Activated B cell treated with CpG ODN at 0.5 μM for 24 hours (primary cell): ENCODE data around the gene CETN3. TPM values are rescaled to one million over a fixed set of nuclear protein-coding genes. Genes with fewer than 3 reads are reported as not detected.

Experiments
- ATAC-seq: fragments of 200-7000 bp; cut with Tn5 transposase; one replicate; pipeline ENCODE4 v1.10.0; 2021; ENCODE audit warnings: low read depth, mild to moderate bottlenecking, moderate library complexity
- CTCF ChIA-PET: fragments of 350-600 bp; sonication (Branson Sonifier 250); formaldehyde crosslinking; loops from one replicate; lab custom pipeline; 2021; ENCODE audit warnings: antibody characterized with exemption; lab: Charles Lee
- POLR2A ChIA-PET: fragments of 350-600 bp; sonication (Branson Sonifier 250); formaldehyde crosslinking; loops from one replicate; lab custom pipeline; 2021; ENCODE audit warnings: antibody characterized with exemption; lab: Charles Lee
- DNase-seq: peaks from one replicate; pipeline ENCODE4 v3.0.0; 2022
- H3K27ac Mint-ChIP-seq: one replicate; pipeline ENCODE4 v1.8.0; 2020; ENCODE audit warnings: mixed read lengths
- H3K27me3 Mint-ChIP-seq: one replicate; pipeline ENCODE4 v1.8.0; 2021; ENCODE audit warnings: mixed read lengths
- H3K36me3 Mint-ChIP-seq: one replicate; pipeline ENCODE4 v1.8.0; 2021; ENCODE audit warnings: low read depth, mixed read lengths
- H3K4me1 Mint-ChIP-seq: one replicate; pipeline ENCODE4 v1.8.0; 2021; ENCODE audit warnings: mixed read lengths
- H3K4me3 Mint-ChIP-seq: one replicate; pipeline ENCODE4 v1.8.0; 2020; ENCODE audit warnings: mild to moderate bottlenecking, mixed read lengths
- H3K9me3 Mint-ChIP-seq: one replicate; pipeline ENCODE4 v1.8.0; 2020; ENCODE audit warnings: mixed read lengths
- CTCF ChIP-seq: fragments of 200-600 bp; IDR thresholded peaks from one replicate; pipeline ENCODE4 v1.8.0; 2022; ENCODE audit warnings: antibody characterized with exemption, mild to moderate bottlenecking
- intact Hi-C: fragments of 100-400 bp; cut with micrococcal nuclease; formaldehyde crosslinking; loops from one replicate; pipeline ENCODE4 v1.15.1; 2024
- total RNA-seq: library from RNA; stranded (reverse); gene quantifications from 2 replicates; pipeline ENCODE4 v1.2.3, GENCODE V29; 2022

Gene CETN3
- total RNA-seq, 1 donor from 2014 or later: 20.3 TPM

- H3K36me3 Mint-ChIP-seq: no peaks in the 10 kb centered on the region
- DNase-seq (no peak), ATAC-seq (no peak)
- TF ChIP-seq CTCF: no peak
- no peak overlapping the region for H3K4me3 Mint-ChIP-seq
- H3K27me3 Mint-ChIP-seq: peaks cover 12% of the 10 kb centered on the region
- CTCF ChIA-PET: no interaction called here
- no peak overlapping the region for H3K27ac Mint-ChIP-seq
- POLR2A ChIA-PET: no interaction called here
- intact Hi-C loops: loop anchor here (10.0 kb wide), 1 partner anchor 1690 kb away; no protein-coding TSS in a partner anchor
- H3K4me1 Mint-ChIP-seq: no peaks in the 10 kb centered on the region
- peaks cover 2% of the 10 kb centered on the region for H3K9me3 Mint-ChIP-seq
Observed at GRCh38 chr5:90384389-90384788, 25.2 kb downstream of the CETN3 start.

- H3K36me3 Mint-ChIP-seq: no peaks in the 10 kb centered on the region
- intact Hi-C loops: loop anchor here (10.0 kb wide), 1 partner anchor 1689 kb away; no protein-coding TSS in a partner anchor
- H3K4me3 Mint-ChIP-seq: no peak overlapping the region
- peaks cover 12% of the 10 kb centered on the region for H3K27me3 Mint-ChIP-seq
- CTCF ChIA-PET: interaction anchor here (1.6 kb wide), 1 partner anchor 16 kb away, joined by 4 read pairs; no protein-coding TSS in a partner anchor
- no peak for TF ChIP-seq CTCF
- ATAC-seq (no peak), DNase-seq (no peak)
- POLR2A ChIA-PET: no interaction called here
- no peak overlapping the region for H3K27ac Mint-ChIP-seq
- H3K4me1 Mint-ChIP-seq: no peaks in the 10 kb centered on the region
- peaks cover 2% of the 10 kb centered on the region for H3K9me3 Mint-ChIP-seq
Observed at GRCh38 chr5:90383903-90384302, 25.7 kb downstream of the CETN3 start.

GRCh38 chr5:90381213-90381929 lies 28.2 kb downstream of the CETN3 start:
- CTCF ChIA-PET: interaction anchor here (0.7 to 0.8 kb wide), 2 partner anchors 9 to 829 kb away, joined by 3 read pairs; no protein-coding TSS in a partner anchor
- no peak for TF ChIP-seq CTCF
- DNase-seq (no peak), ATAC-seq (no peak)
- intact Hi-C loops: loop anchor here (10.0 kb wide), 1 partner anchor 1687 kb away; no protein-coding TSS in a partner anchor
- Mint-ChIP-seq H3K4me1 (no peaks in the 10 kb centered on the region), H3K9me3 (peaks cover 2% of the 10 kb centered on the region), H3K4me3 (no peak overlapping the region), H3K27me3 (peaks cover 14% of the 10 kb centered on the region), H3K27ac (no peak overlapping the region), H3K36me3 (no peaks in the 10 kb centered on the region)
- POLR2A ChIA-PET: no interaction called here

- CTCF ChIA-PET: no interaction called here
Observed at GRCh38 chr5:90379652-90380051, 29.9 kb downstream of the CETN3 start.

More at GRCh38 chr5:90379652-90380051, 29.9 kb downstream of the CETN3 start:
- Mint-ChIP-seq H3K36me3 (no peaks in the 10 kb centered on the region), H3K4me3 (no peak overlapping the region), H3K27me3 (peaks cover 15% of the 10 kb centered on the region), H3K27ac (no peak overlapping the region), H3K9me3 (peaks cover 7% of the 10 kb centered on the region), H3K4me1 (no peaks in the 10 kb centered on the region)
- DNase-seq (no peak), ATAC-seq (no peak)
- intact Hi-C loops: loop anchor here (10.0 kb wide), 1 partner anchor 1685 kb away; no protein-coding TSS in a partner anchor
- no peak for TF ChIP-seq CTCF
- POLR2A ChIA-PET: no interaction called here
